ENCODE results near the gene MACIR. TPM values are rescaled to one million over a fixed set of nuclear protein-coding genes. Genes with fewer than 3 reads are reported as not detected.

The MACIR gene
- polyA plus RNA-seq, 3 donors, result 1.2 to 1.9 (median 1.9) TPM

DNA sequence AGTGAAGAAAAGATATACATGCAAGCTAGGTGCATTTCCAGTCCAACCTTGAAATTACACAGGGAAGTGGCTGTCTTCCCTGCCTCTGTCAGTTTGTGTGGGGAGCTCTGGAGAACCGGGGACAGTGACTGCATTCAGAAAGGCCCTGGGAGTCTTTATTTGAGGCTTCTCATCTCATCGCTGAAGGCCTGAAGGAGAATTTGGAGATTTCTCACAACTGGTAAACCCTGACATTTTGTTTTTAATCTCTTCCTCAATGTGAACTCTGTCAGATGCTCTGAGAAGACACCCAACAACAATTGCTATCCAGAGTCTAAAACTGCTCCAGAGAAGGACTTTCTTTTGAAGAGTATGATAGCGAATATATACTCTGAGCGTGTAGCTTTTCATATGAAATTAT is 33.0 kb downstream of the MACIR start:
- Mint-ChIP-seq H3K4me1 (no peaks in the 10 kb centered on the region), H3K27me3 (ENCODE audit: low read depth in 3 of 3) (no peaks in the 10 kb centered on the region), H3K27ac (no peak overlapping the region), H3K4me3 (no peak overlapping the region), H3K36me3 (no peaks in the 10 kb centered on the region), H3K9me3 (no peaks in the 10 kb centered on the region)
- H3K9ac ChIP-seq (ENCODE audit: insufficient read depth, low read length, poor library complexity, severe bottlenecking), result no peak overlapping the region
- intact Hi-C loops (cut with micrococcal nuclease), result no loop called here
- no peaks in the 10 kb centered on the region for H4K20me1 ChIP-seq (ENCODE audit: insufficient read depth, low read length)
- WGBS (ENCODE audit: insufficient coverage), result 93% methylated on average over 3 of the region's 4 CpGs
- H3K4me2 ChIP-seq (replicated peaks; ENCODE audit: extremely low read depth, low read length, poor library complexity, severe bottlenecking), result no peak overlapping the region
- H3K9me3 ChIP-seq (replicated peaks in 1 of 2; ENCODE audit: control insufficient read depth in 1 of 2, insufficient read depth in 1 of 2, low read length in 2 of 2), result no peaks in the 10 kb centered on the region
- H3K79me2 ChIP-seq (ENCODE audit: insufficient read depth, low read length), result no peaks in the 10 kb centered on the region
- no peaks in the 10 kb centered on the region for H3K36me3 ChIP-seq (replicated peaks in 1 of 2; ENCODE audit: control insufficient read depth in 1 of 2, insufficient read depth in 2 of 2, low read length in 2 of 2)
- H3K27ac ChIP-seq (ENCODE audit: low read depth in 1 of 2, low read length in 2 of 2), result no peak overlapping the region
- TF ChIP-seq CTCF (IDR thresholded peaks at IDR 0.05), result no peak
- no peaks in the 10 kb centered on the region for H3K27me3 ChIP-seq (ENCODE audit: control insufficient read depth in 2 of 2, insufficient read depth in 2 of 2, low read length in 2 of 2)
- no peaks in the 10 kb centered on the region for H3K4me1 ChIP-seq (ENCODE audit: control insufficient read depth in 1 of 2, insufficient read depth in 2 of 2, low read length in 2 of 2)
- no peak overlapping the region for H2AFZ ChIP-seq (ENCODE audit: insufficient read depth, low read depth, low read length, poor library complexity, severe bottlenecking)
- H3K4me3 ChIP-seq (replicated peaks in 1 of 3; ENCODE audit: low read depth in 2 of 3, low read length in 3 of 3), result no peak overlapping the region
- DNase-seq, result no peak

GRCh38 chr5:103293099-103293498 is 34.5 kb downstream of the MACIR start:
- no peaks in the 10 kb centered on the region for H3K9me3 ChIP-seq (replicated peaks in 1 of 2; ENCODE audit: control insufficient read depth in 1 of 2, insufficient read depth in 1 of 2, low read length in 2 of 2)
- H3K9ac ChIP-seq (ENCODE audit: insufficient read depth, low read length, poor library complexity, severe bottlenecking), result no peak overlapping the region
- H3K4me3 Mint-ChIP-seq, result no peak overlapping the region
- H3K4me2 ChIP-seq (replicated peaks; ENCODE audit: extremely low read depth, low read length, poor library complexity, severe bottlenecking), result no peak overlapping the region
- H3K27ac Mint-ChIP-seq, result no peak overlapping the region
- H3K36me3 Mint-ChIP-seq, result no peaks in the 10 kb centered on the region
- no peaks in the 10 kb centered on the region for H3K27me3 ChIP-seq (ENCODE audit: control insufficient read depth in 2 of 2, insufficient read depth in 2 of 2, low read length in 2 of 2)
- H3K36me3 ChIP-seq (replicated peaks in 1 of 2; ENCODE audit: control insufficient read depth in 1 of 2, insufficient read depth in 2 of 2, low read length in 2 of 2), result no peaks in the 10 kb centered on the region
- no peaks in the 10 kb centered on the region for H4K20me1 ChIP-seq (ENCODE audit: insufficient read depth, low read length)
- no peak for TF ChIP-seq CTCF (IDR thresholded peaks at IDR 0.05)
- H3K4me3 ChIP-seq (replicated peaks in 1 of 3; ENCODE audit: low read depth in 2 of 3, low read length in 3 of 3), result no peak overlapping the region
- H3K4me1 Mint-ChIP-seq, result no peaks in the 10 kb centered on the region
- H3K27me3 Mint-ChIP-seq (ENCODE audit: low read depth in 3 of 3), result no peaks in the 10 kb centered on the region
- intact Hi-C loops (cut with micrococcal nuclease), result no loop called here
- no peaks in the 10 kb centered on the region for H3K4me1 ChIP-seq (ENCODE audit: control insufficient read depth in 1 of 2, insufficient read depth in 2 of 2, low read length in 2 of 2)
- DNase-seq, result no peak
- H3K79me2 ChIP-seq (ENCODE audit: insufficient read depth, low read length), result no peaks in the 10 kb centered on the region
- no peak overlapping the region for H3K27ac ChIP-seq (ENCODE audit: low read depth in 1 of 2, low read length in 2 of 2)
- H2AFZ ChIP-seq (ENCODE audit: insufficient read depth, low read depth, low read length, poor library complexity, severe bottlenecking), result no peak overlapping the region
- 100% methylated on average over 1 of the region's 1 CpG for WGBS (ENCODE audit: insufficient coverage)
- no peaks in the 10 kb centered on the region for H3K9me3 Mint-ChIP-seq
